Measurements from ENCODE around the gene PSAT1.

DNA sequence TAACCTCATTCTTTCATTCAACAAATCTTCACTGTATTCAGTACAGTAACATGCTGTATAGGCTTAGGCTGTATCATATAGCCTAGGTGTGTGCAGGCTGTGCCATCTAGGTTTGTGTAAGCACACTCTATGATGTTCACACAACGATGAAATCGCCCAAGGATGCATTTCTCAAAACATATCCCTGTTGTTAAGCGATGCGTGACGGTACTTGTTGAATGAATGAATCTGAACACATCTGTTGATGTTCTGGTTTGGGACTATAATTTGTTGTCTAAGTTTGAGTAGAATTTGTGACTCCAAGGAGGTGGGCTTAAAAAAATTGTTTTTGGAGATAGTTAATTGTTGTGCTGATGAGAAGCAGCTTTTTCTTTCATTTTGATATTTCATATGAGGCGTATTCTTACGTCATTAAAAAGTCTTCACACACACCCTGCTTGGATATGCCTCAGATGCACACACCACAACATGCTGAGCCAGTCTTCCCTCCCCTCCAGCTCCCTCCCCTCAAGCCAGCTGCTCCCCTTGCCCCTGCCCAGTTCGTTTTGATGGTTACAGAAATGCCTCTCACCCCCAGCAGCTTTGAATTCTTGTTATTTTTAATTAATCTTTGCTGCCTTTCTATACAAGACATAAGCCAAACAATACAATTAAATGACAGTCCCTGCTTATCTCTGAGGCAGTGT is 5.5 kb upstream of the PSAT1 start:
- no peak for TF ChIP-seq EZH2 (IDR thresholded peaks at IDR 0.05; ENCODE audit: borderline replicate concordance)
- TF ChIP-seq, protein P1, sequence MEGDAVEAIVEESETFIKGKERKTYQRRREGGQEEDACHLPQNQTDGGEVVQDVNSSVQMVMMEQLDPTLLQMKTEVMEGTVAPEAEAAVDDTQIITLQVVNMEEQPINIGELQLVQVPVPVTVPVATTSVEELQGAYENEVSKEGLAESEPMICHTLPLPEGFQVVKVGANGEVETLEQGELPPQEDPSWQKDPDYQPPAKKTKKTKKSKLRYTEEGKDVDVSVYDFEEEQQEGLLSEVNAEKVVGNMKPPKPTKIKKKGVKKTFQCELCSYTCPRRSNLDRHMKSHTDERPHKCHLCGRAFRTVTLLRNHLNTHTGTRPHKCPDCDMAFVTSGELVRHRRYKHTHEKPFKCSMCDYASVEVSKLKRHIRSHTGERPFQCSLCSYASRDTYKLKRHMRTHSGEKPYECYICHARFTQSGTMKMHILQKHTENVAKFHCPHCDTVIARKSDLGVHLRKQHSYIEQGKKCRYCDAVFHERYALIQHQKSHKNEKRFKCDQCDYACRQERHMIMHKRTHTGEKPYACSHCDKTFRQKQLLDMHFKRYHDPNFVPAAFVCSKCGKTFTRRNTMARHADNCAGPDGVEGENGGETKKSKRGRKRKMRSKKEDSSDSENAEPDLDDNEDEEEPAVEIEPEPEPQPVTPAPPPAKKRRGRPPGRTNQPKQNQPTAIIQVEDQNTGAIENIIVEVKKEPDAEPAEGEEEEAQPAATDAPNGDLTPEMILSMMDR (IDR thresholded peaks at IDR 0.05; ENCODE audit: poor library complexity): no peak
- no peak for TF ChIP-seq EZH2phosphoT487 (IDR thresholded peaks at IDR 0.05; ENCODE audit: low read depth, severe bottlenecking, unreplicated experiment)

Data from hepatocyte (in vitro differentiated cells).